GM13976 (cell line): ENCODE measurements around the gene PRSS16.

Source experiments
- DNase-seq: peaks from one replicate; pipeline ENCODE4 v3.0.0; 2012; ENCODE audit warnings: low spot score
- CTCF ChIP-seq: IDR thresholded peaks from 2 replicates; pipeline ENCODE4 v1.5.1; 2012; ENCODE audit warnings: borderline replicate concordance, mild to moderate bottlenecking; ENCODE audit not compliant: insufficient read depth; ENCODE audit errors: extremely low read depth, missing control alignments, control extremely low read depth
- in situ Hi-C: fragments of 300-500 bp; cut with MboI; formaldehyde crosslinking; loops from one replicate; pipeline ENCODE4 v1.12.0; 2022; ENCODE audit warnings: low sequenced_read_pairs, mixed read lengths, inconsistent platforms; ENCODE audit not compliant: unreplicated experiment

Gene PRSS16

GRCh38 chr6:27283279-27283678 is 35.8 kb downstream of the PRSS16 start:
- no peak for DNase-seq
- TF ChIP-seq CTCF = no peak
- in situ Hi-C loops = no loop called here

- no peak for DNase-seq
- no peak for TF ChIP-seq CTCF
- in situ Hi-C loops = no loop called here
These were observed 38.6 kb downstream of the PRSS16 start for GRCh38 chr6:27286141-27286540.

DNA sequence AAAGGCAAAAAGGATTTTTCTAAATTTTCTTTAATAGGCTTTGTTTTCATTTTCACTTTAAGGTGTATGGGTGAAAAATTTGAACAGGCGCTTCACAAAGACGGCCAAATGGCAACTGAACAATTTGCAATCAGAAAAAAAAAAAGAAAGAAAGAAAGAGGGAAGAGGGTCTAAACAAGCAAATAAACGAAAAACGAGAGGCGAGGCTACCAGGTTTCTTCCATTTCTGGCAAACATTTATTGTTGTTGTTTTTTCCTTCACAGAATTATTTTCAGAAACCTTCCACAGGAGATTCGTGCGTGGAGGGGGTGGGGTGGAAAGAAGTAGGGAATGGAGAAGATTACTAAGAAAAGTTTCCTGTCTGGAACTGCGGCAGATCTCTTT is 40.2 kb downstream of the PRSS16 start:
- TF ChIP-seq CTCF = no peak
- DNase-seq = no peak
- in situ Hi-C loops = no loop called here

GRCh38 chr6:27288136-27289044 is 40.9 kb downstream of the PRSS16 start:
- TF ChIP-seq CTCF = no peak
- no peak for DNase-seq
- in situ Hi-C loops = no loop called here

GRCh38 chr6:27290065-27290849 is 42.8 kb downstream of the PRSS16 start:
- no peak for TF ChIP-seq CTCF
- in situ Hi-C loops = no loop called here
- no peak for DNase-seq

- in situ Hi-C loops = no loop called here
- no peak for DNase-seq
These were observed 43.3 kb downstream of the PRSS16 start for GRCh38 chr6:27290850-27291208.

More at GRCh38 chr6:27290850-27291208, 43.3 kb downstream of the PRSS16 start:
- TF ChIP-seq CTCF = no peak
